Ovary (tissue), 9 donors: ENCODE results near the gene GRIN3A. TPM values are rescaled to one million over a fixed set of nuclear protein-coding genes. Genes with fewer than 3 reads are reported as not detected.

Source experiments
- DNase-seq, 5 donors: peaks; one replicate each; pipeline ENCODE4 v3.0.0-alpha.2; 2019 to 2020
- H3K27ac ChIP-seq, 2 donors: fragments of 200-600 bp; one replicate each; pipeline versions ENCODE4 v1.5.1 to v1.8.0; 2019 to 2022
- H3K27me3 ChIP-seq: fragments of 200-600 bp; one replicate; pipeline ENCODE4 v1.8.0; 2022
- H3K36me3 ChIP-seq: fragments of 200-600 bp; sonication (generic); one replicate; pipeline ENCODE4 v1.5.1; 2019
- H3K4me1 ChIP-seq: one replicate; pipeline ENCODE4 v1.8.1; 2013; ENCODE audit warnings: mild to moderate bottlenecking, moderate library complexity; ENCODE audit not compliant: insufficient read depth
- H3K4me3 ChIP-seq: fragments of 200-600 bp; sonication (generic); one replicate; pipeline ENCODE4 v1.5.1; 2017
- H3K9me3 ChIP-seq, 2 donors: fragments of 200-600 bp in 1 of 2; sonication (generic) in 1 of 2; one replicate each; pipeline versions ENCODE4 v1.5.1 to v1.8.1; 2013 to 2019; ENCODE audit warnings: mild to moderate bottlenecking in 1 of 2, moderate library complexity in 1 of 2
- EP300 ChIP-seq: sonication (generic); formaldehyde crosslinking; IDR thresholded peaks from one replicate; pipeline ENCODE4 v1.6.1; 2017; ENCODE audit warnings: antibody characterized with exemption
- POLR2A ChIP-seq: fragments of 450-650 bp; IDR thresholded peaks from one replicate; pipeline ENCODE4 v1.6.1; 2017; ENCODE audit warnings: antibody characterized with exemption, mild to moderate bottlenecking, moderate library complexity
- WGBS, 3 donors: extraction: QIAGEN DNeasy Blood & Tissue Kit in 1 of 3; methylation state at CpG; one replicate each; pipeline versions ENCODE4 v1.1.5 to v1.1.7; 2013 to 2017; 5-methylcytosine and 5-hydroxymethylcytosine counted together
- intact Hi-C, 4 donors: fragments of 100-400 bp; cut with DNase I; formaldehyde crosslinking; loops; one replicate each; pipeline versions ENCODE4 v1.11.0 to v1.15.1; 2022 to 2023
- polyA plus RNA-seq, 2 donors: library from polyadenylated mRNA; stranded (reverse); fragments of 200-250 nt in 1 of 2; fragments of 350-450 nt in 1 of 2; fragmentation: Illumina TruSeq in 1 of 2; extraction: RNeasy Lipid Tissue Mini Kit (QIAGEN cat#74804) in 1 of 2; gene quantifications; one replicate each; pipeline ENCODE4 v1.2.3, GENCODE V29; 2013 to 2014
- total RNA-seq, 7 donors: library from RNA; depleted of rRNA in 2 of 7; stranded (reverse); fragments of >200 nt in 2 of 7; fragmentation: NEBNext Ultra II Directional in 3 of 7; extraction: Animal tissue kit (Norgen Biotek cat#: 25700) in 3 of 7; gene quantifications; one replicate each; pipeline versions ENCODE4 v1.1.0 to v1.2.4, GENCODE V29; 2016 to 2023
- TF ChIP-seq, protein P1 (sequence below), 3 donors: fragments of 450-650 bp in 2 of 3; fragments of 200-600 bp in 1 of 3; IDR thresholded peaks; one replicate each; pipeline versions ENCODE4 v1.5.1 to v1.8.0; 2016 to 2022; ENCODE audit warnings: antibody characterized with exemption in 3 of 3, mild to moderate bottlenecking in 1 of 3
- donor health status: DM: no; HTN: no; CAD: no; lungs with moderate emphysema.
- donor health status: DM: no; HTN: no; CAD: no.
- donor health status: Bipolar disorder and iron deficiency.
- donor health status: DM: yes; HTN: yes; CAD: no.
- donor health status: DM: no; HTN: no; CAD: no.
- donor health status: DM: yes; HTN: yes; CAD: no.

GRIN3A gene
- total and polyA plus RNA-seq, 9 donors = 0.02 to 1.00 (median 0.24) TPM

DNA sequence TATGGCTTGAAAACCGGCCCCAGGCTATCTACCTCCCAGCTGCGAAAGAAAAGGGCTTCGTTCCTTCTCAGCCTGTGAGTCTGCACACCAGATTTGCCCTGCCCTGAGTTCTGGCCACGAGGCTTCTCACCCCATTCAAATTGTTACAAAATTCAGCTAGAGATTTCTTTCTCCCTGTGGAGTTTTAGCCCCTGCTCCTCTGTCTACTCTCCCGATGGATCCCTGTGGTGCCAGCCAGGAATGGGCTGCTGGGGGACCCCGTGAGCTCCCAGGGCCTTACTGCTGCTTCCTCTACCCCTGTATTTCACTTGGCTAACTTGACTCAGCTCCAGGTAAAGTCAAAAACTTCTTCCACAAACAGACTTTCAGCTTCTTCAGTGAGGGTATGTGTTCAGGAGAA is 214.1 kb downstream of the GRIN3A start:
- no peak for TF ChIP-seq POLR2A
- no peak for TF ChIP-seq EP300
- TF ChIP-seq, protein P1, sequence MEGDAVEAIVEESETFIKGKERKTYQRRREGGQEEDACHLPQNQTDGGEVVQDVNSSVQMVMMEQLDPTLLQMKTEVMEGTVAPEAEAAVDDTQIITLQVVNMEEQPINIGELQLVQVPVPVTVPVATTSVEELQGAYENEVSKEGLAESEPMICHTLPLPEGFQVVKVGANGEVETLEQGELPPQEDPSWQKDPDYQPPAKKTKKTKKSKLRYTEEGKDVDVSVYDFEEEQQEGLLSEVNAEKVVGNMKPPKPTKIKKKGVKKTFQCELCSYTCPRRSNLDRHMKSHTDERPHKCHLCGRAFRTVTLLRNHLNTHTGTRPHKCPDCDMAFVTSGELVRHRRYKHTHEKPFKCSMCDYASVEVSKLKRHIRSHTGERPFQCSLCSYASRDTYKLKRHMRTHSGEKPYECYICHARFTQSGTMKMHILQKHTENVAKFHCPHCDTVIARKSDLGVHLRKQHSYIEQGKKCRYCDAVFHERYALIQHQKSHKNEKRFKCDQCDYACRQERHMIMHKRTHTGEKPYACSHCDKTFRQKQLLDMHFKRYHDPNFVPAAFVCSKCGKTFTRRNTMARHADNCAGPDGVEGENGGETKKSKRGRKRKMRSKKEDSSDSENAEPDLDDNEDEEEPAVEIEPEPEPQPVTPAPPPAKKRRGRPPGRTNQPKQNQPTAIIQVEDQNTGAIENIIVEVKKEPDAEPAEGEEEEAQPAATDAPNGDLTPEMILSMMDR (IDR thresholded peaks at IDR 0.05) = no peak
- no peaks in the 10 kb centered on the region for H3K9me3 ChIP-seq
- 80 to 86% (median 81%) methylated on average over 6 of the region's 6 CpGs for WGBS, 3 donors
- no peaks in the 10 kb centered on the region for H3K4me1 ChIP-seq
- no peaks in the 10 kb centered on the region for H3K27me3 ChIP-seq
- no peaks in the 10 kb centered on the region for H3K36me3 ChIP-seq
- no peak for DNase-seq
- no peak overlapping the region for H3K27ac ChIP-seq
- intact Hi-C loops = no loop called here
- no peak overlapping the region for H3K4me3 ChIP-seq

Other genes with a start within 250 kb of the GRIN3A start
- 10 to 100 TPM; 12.8 to 39.1 (median 33.6) TPM for gene RNF20, start 204.8 kb downstream of the GRIN3A start, total RNA-seq
- gene RNF20, start 204.8 kb downstream of the GRIN3A start, polyA plus RNA-seq = 10 to 100 TPM; 16.3 to 45.8 TPM
- gene PPP3R2, start 143.7 kb downstream of the GRIN3A start, total RNA-seq = not detected
- not detected for gene PPP3R2, start 143.7 kb downstream of the GRIN3A start, polyA plus RNA-seq